Adrenal gland (tissue), 12 donors: ENCODE measurements around the gene TUBGCP2. TPM values are rescaled to one million over a fixed set of nuclear protein-coding genes. Genes with fewer than 3 reads are reported as not detected.

Experiments
- DNase-seq, 7 donors: peaks; one replicate each; pipeline ENCODE4 v3.0.0-alpha.2; 2019 to 2020
- H3K27ac ChIP-seq, 5 donors: fragments of 200-600 bp; sonication (generic) in 4 of 5; 1 replicate in 3 of 5; 2 replicates in 2 of 5; pipeline versions ENCODE4 v1.5.1 to v1.8.0; 2016 to 2020; ENCODE audit warnings: mild to moderate bottlenecking in 1 of 5
- H3K27me3 ChIP-seq: fragments of 200-600 bp; 2 replicates; pipeline ENCODE4 v1.8.0; 2021
- H3K36me3 ChIP-seq, 2 donors: fragments of 200-600 bp; replicated peaks in 1 of 2; 1 replicate in 1 of 2; 2 replicates in 1 of 2; pipeline versions ENCODE4 v1.5.1 to v1.8.0; 2018 to 2022
- H3K4me1 ChIP-seq, 2 donors: fragments of 200-600 bp; replicated peaks in 1 of 2; 1 replicate in 1 of 2; 2 replicates in 1 of 2; pipeline versions ENCODE4 v1.5.1 to v1.8.0; 2018 to 2021
- H3K4me3 ChIP-seq, 4 donors: fragments of 200-600 bp; sonication (generic) in 3 of 4; one replicate each; pipeline ENCODE4 v1.5.1; 2016 to 2018
- H3K9me3 ChIP-seq, 3 donors: fragments of 200-600 bp; sonication (generic) in 1 of 3; replicated peaks in 1 of 3; 1 replicate in 2 of 3; 2 replicates in 1 of 3; pipeline versions ENCODE4 v1.5.1 to v1.8.0; 2016 to 2021
- CTCF ChIP-seq, 6 experiments: fragments of 450-650 bp in 4 of 6; fragments of 200-600 bp in 2 of 6; sonication (generic) in 1 of 6; IDR thresholded peaks; 1 replicate in 5 of 6; 2 replicates in 1 of 6; pipeline versions ENCODE4 v1.5.1 to v1.8.0; 2016 to 2021; ENCODE audit warnings: antibody characterized with exemption in 6 of 6, mild to moderate bottlenecking in 2 of 6, moderate library complexity in 1 of 6
- POLR2A ChIP-seq, 2 donors: fragments of 450-650 bp; IDR thresholded peaks; one replicate each; pipeline ENCODE4 v1.6.1; 2017; ENCODE audit warnings: antibody characterized with exemption in 2 of 2, mild to moderate bottlenecking in 2 of 2, moderate library complexity in 1 of 2
- WGBS, 4 donors: extraction: QIAGEN DNeasy Blood & Tissue Kit in 2 of 4; methylation state at CpG; one replicate each; pipeline versions ENCODE4 v1.1.5 to v1.1.7; 2013 to 2017; 5-methylcytosine and 5-hydroxymethylcytosine counted together
- intact Hi-C, 2 donors: fragments of 100-400 bp; cut with DNase I; formaldehyde crosslinking; loops; one replicate each; pipeline versions ENCODE4 v1.14.1 to v1.15.0; 2022 to 2023
- microRNA counts, 2 donors: library from miRNA; unstranded; fragments of <30 nt; microRNA quantifications; one replicate each; lab custom pipeline; 2016
- microRNA-seq, 3 donors: library from miRNA; unstranded; fragments of <30 nt; microRNA quantifications; one replicate each; pipeline ENCODE4, GENCODE V29; 2017 to 2020
- polyA plus RNA-seq, 3 donors: library from polyadenylated mRNA; stranded (reverse); fragments of 200-250 nt in 2 of 3; fragments of 350-450 nt in 1 of 3; fragmentation: Illumina TruSeq in 1 of 3; extraction: RNeasy Lipid Tissue Mini Kit (QIAGEN cat#74804) in 1 of 3; gene quantifications; one replicate each; pipeline ENCODE4 v1.2.3, GENCODE V29; 2013 to 2014
- small RNA-seq, 2 donors: library from RNA; depleted of rRNA; stranded (forward); fragments of <200 nt; gene quantifications; one replicate each; pipeline ENCODE3, GENCODE V24; 2016
- total RNA-seq, 9 donors: library from RNA; depleted of rRNA in 4 of 9; stranded (reverse); fragments of >200 nt in 4 of 9; fragments of 120-200 nt in 1 of 9; fragmentation: NEBNext Ultra II Directional in 1 of 9; extraction: Animal tissue kit (Norgen Biotek cat#: 25700) in 1 of 9; gene quantifications; one replicate each; pipeline versions ENCODE4 v1.1.0 to v1.2.4, GENCODE V29; 2013 to 2023
- donor health status: healthy with polysubstance abuse.
- donor health status: Bipolar disorder and iron deficiency.
- donor health status: DM: yes; HTN: yes; CAD: no.
- donor health status: DM: no; HTN: no; CAD: no.
- donor health status: DM: no; HTN: no; CAD: no.
- donor health status: DM: yes; HTN: yes; CAD: no.

The TUBGCP2 gene
- total and polyA plus RNA-seq, 12 donors: 30.9 to 234 (median 62.0) TPM

- peaks cover 59% of the 10 kb centered on the region for H3K27me3 ChIP-seq
- WGBS, 4 donors: 10 to 49% (median 15%) methylated on average over 3 to 58 of the region's 58 CpGs
- H3K9me3 ChIP-seq: no peaks in the 10 kb centered on the region
- H3K36me3 ChIP-seq: no peaks in the 10 kb centered on the region
- H3K4me1 ChIP-seq: no peaks in the 10 kb centered on the region
- no peak overlapping the region for H3K4me3 ChIP-seq
- no peak for DNase-seq
- no peak for TF ChIP-seq CTCF (IDR thresholded peaks at IDR 0.05)
- no peak for TF ChIP-seq POLR2A (IDR thresholded peaks at IDR 0.05)
- no peak overlapping the region for H3K27ac ChIP-seq
- intact Hi-C loops: loop anchor here in 1 of 2 donors (10.0 kb wide), 1 partner anchor 75 kb away; no protein-coding TSS in a partner anchor
These were observed 79.2 kb downstream of the TUBGCP2 start for GRCh38 chr10:133229265-133230043.

MicroRNAs within 50 kb of the gene (microRNA counts, 767-probe panel; counts per million panel counts)
- microRNA hsa-miR-202-3p (lab: Ali Mortazavi, UCI): 0 counts per million in 2 donors

Small RNA genes lying within 50 kb of the gene (microRNA-seq; reads per million reads assigned to microRNA genes)
- 980 to 3,193 (median 1,463) reads per million in 3 donors for gene MIR202

Small RNA genes lying within 50 kb of the gene (small RNA-seq; reads per million reads assigned to genes)
- gene BANF1P2: 0 reads per million in 2 donors

Other genes starting within 250 kb of the TUBGCP2 start
- gene ADGRA1, start 220.9 kb downstream of the TUBGCP2 start, total RNA-seq: 1 to 10 TPM in 3 of 9 donors, under 1 TPM in 4, not detected in 2; 0.06 to 6.8 (median 0.33) TPM
- 1 to 10 TPM; 2.2 to 8.2 (median 4.5) TPM for gene ADGRA1, start 220.9 kb downstream of the TUBGCP2 start, polyA plus RNA-seq
- gene KNDC1, start 148.7 kb downstream of the TUBGCP2 start, total RNA-seq: 10 to 100 TPM in 8 of 9 donors, 1 to 10 TPM in 1; 9.7 to 93.4 (median 40.7) TPM
- 10 to 100 TPM in 2 of 3 donors, 1 to 10 TPM in 1; 1.0 to 53.2 (median 19.2) TPM for gene KNDC1, start 148.7 kb downstream of the TUBGCP2 start, polyA plus RNA-seq
- gene UTF1, start 78.7 kb downstream of the TUBGCP2 start, total RNA-seq: under 1 TPM in 1 of 9 donors, not detected in 8; 0.19 TPM
- gene UTF1, start 78.7 kb downstream of the TUBGCP2 start, polyA plus RNA-seq: under 1 TPM in 1 of 3 donors, not detected in 2; 0.24 TPM
- gene VENTX, start 71.0 kb downstream of the TUBGCP2 start, total RNA-seq: 1 to 10 TPM in 6 of 9 donors, under 1 TPM in 3; 0.06 to 3.0 (median 1.3) TPM
- gene VENTX, start 71.0 kb downstream of the TUBGCP2 start, polyA plus RNA-seq: 1 to 10 TPM in 2 of 3 donors, under 1 TPM in 1; 0.26 to 4.4 (median 1.7) TPM
- 1 to 10 TPM in 8 of 9 donors, under 1 TPM in 1; 0.61 to 5.3 (median 3.4) TPM for gene ADAM8, start 32.0 kb downstream of the TUBGCP2 start, total RNA-seq
- gene ADAM8, start 32.0 kb downstream of the TUBGCP2 start, polyA plus RNA-seq: 1 to 10 TPM in 2 of 3 donors, under 1 TPM in 1; 0.66 to 7.7 (median 5.2) TPM
- 10 to 100 TPM; 19.6 to 45.4 (median 38.3) TPM for gene ZNF511, start within 50 bp of the TUBGCP2 start, total RNA-seq
- 100 to 1,000 TPM in 2 of 3 donors, 10 to 100 TPM in 1; 20.0 to 146 (median 102) TPM for gene ZNF511, start within 50 bp of the TUBGCP2 start, polyA plus RNA-seq
- gene CALY, start 28.0 kb upstream of the TUBGCP2 start, total RNA-seq: 10 to 100 TPM in 2 of 9 donors, 1 to 10 TPM in 2, under 1 TPM in 1, not detected in 4; 0.55 to 21.5 (median 7.0) TPM
- gene CALY, start 28.0 kb upstream of the TUBGCP2 start, polyA plus RNA-seq: 10 to 100 TPM in 2 of 3 donors, 1 to 10 TPM in 1; 6.0 to 30.7 (median 18.3) TPM
- gene PRAP1, start 38.5 kb upstream of the TUBGCP2 start, total RNA-seq: under 1 TPM in 1 of 9 donors, not detected in 8; 0.46 TPM
- under 1 TPM in 2 of 3 donors, not detected in 1; 0.44 to 0.88 TPM for gene PRAP1, start 38.5 kb upstream of the TUBGCP2 start, polyA plus RNA-seq
- 10 to 100 TPM in 7 of 9 donors, 1 to 10 TPM in 2; 6.2 to 47.9 (median 14.0) TPM for gene FUOM, start 49.1 kb upstream of the TUBGCP2 start, total RNA-seq
- 10 to 100 TPM in 2 of 3 donors, 1 to 10 TPM in 1; 4.8 to 35.7 (median 22.6) TPM for gene FUOM, start 49.1 kb upstream of the TUBGCP2 start, polyA plus RNA-seq
- gene ECHS1, start 64.5 kb upstream of the TUBGCP2 start, total RNA-seq: 100 to 1,000 TPM; 133 to 280 (median 146) TPM
- gene ECHS1, start 64.5 kb upstream of the TUBGCP2 start, polyA plus RNA-seq: 100 to 1,000 TPM in 2 of 3 donors, 10 to 100 TPM in 1; 74.4 to 126 (median 126) TPM
- 10 to 100 TPM in 3 of 9 donors, 1 to 10 TPM in 6; 2.3 to 34.4 (median 7.1) TPM for gene PAOX, start 70.4 kb upstream of the TUBGCP2 start, total RNA-seq
- 10 to 100 TPM in 1 of 3 donors, 1 to 10 TPM in 2; 1.0 to 10.6 (median 5.5) TPM for gene PAOX, start 70.4 kb upstream of the TUBGCP2 start, polyA plus RNA-seq
- 10 to 100 TPM; 24.0 to 68.6 (median 45.7) TPM for gene MTG1, start 85.3 kb upstream of the TUBGCP2 start, total RNA-seq
- 100 to 1,000 TPM in 1 of 3 donors, 10 to 100 TPM in 2; 44.1 to 118 (median 88.1) TPM for gene MTG1, start 85.3 kb upstream of the TUBGCP2 start, polyA plus RNA-seq
- gene SPRN, start 115.8 kb upstream of the TUBGCP2 start, total RNA-seq: 1 to 10 TPM in 1 of 9 donors, under 1 TPM in 5, not detected in 3; 0.10 to 1.2 (median 0.44) TPM
- gene SPRN, start 115.8 kb upstream of the TUBGCP2 start, polyA plus RNA-seq: 1 to 10 TPM in 1 of 3 donors, under 1 TPM in 2; 0.54 to 1.8 (median 0.60) TPM
- 1 to 10 TPM in 6 of 9 donors, under 1 TPM in 3; 0.42 to 5.5 (median 2.2) TPM for gene SCART1, start 145.1 kb upstream of the TUBGCP2 start, total RNA-seq
- 1 to 10 TPM in 2 of 3 donors, under 1 TPM in 1; 0.42 to 2.7 (median 1.4) TPM for gene SCART1, start 145.1 kb upstream of the TUBGCP2 start, polyA plus RNA-seq
- gene CYP2E1, start 218.5 kb upstream of the TUBGCP2 start, total RNA-seq: 1 to 10 TPM in 5 of 9 donors, under 1 TPM in 3, not detected in 1; 0.17 to 4.2 (median 1.1) TPM
- gene CYP2E1, start 218.5 kb upstream of the TUBGCP2 start, polyA plus RNA-seq: 1 to 10 TPM; 3.6 to 8.1 (median 4.0) TPM